ENCODE data around the gene TRIM2.
"Not testable (repeated sequence)": the region's sequence is repeated elsewhere in the genome, so short reads cannot be mapped to it uniquely, and the experiment has no call there.

The TRIM2 gene

GRCh38 chr4:153161226-153161963, 42.8 kb upstream of the TRIM2 start:
- TF ChIP-seq CTCF (IDR thresholded peaks at IDR 0.05; ENCODE audit: low read depth, low read length) = no peak
- no peak for DNase-seq (ENCODE audit: low read depth in 2 of 2)
- H3K4me3 ChIP-seq (replicated peaks in 1 of 2; ENCODE audit: low read depth in 2 of 2, low read length in 2 of 2) = no peak overlapping the region

- DNase-seq (ENCODE audit: low read depth in 2 of 2); H3K4me3 ChIP-seq (replicated peaks in 1 of 2; ENCODE audit: low read depth in 2 of 2, low read length in 2 of 2): not testable (repeated sequence)
Measured at GRCh38 chr4:153165236-153165635, 39.0 kb upstream of the TRIM2 start.

GRCh38 chr4:153166716-153167501, 37.3 kb upstream of the TRIM2 start:
- no peak for TF ChIP-seq CTCF (IDR thresholded peaks at IDR 0.05; ENCODE audit: low read depth, low read length)
- H3K4me3 ChIP-seq (replicated peaks in 1 of 2; ENCODE audit: low read depth in 2 of 2, low read length in 2 of 2) = no peak overlapping the region
- peak; percentile 61 to 70 for DNase-seq (ENCODE audit: low read depth in 2 of 2)

GRCh38 chr4:153169776-153170175, 34.5 kb upstream of the TRIM2 start:
- no peak for TF ChIP-seq CTCF (IDR thresholded peaks at IDR 0.05; ENCODE audit: low read depth, low read length)
- DNase-seq (ENCODE audit: low read depth in 2 of 2) = no peak
- H3K4me3 ChIP-seq (replicated peaks in 1 of 2; ENCODE audit: low read depth in 2 of 2, low read length in 2 of 2) = no peak overlapping the region

GRCh38 chr4:153170407-153170806, 33.8 kb upstream of the TRIM2 start:
- no peak for TF ChIP-seq CTCF (IDR thresholded peaks at IDR 0.05; ENCODE audit: low read depth, low read length)
- no peak for DNase-seq (ENCODE audit: low read depth in 2 of 2)
- H3K4me3 ChIP-seq (replicated peaks in 1 of 2; ENCODE audit: low read depth in 2 of 2, low read length in 2 of 2) = no peak overlapping the region

GRCh38 chr4:153174821-153175567, 29.2 kb upstream of the TRIM2 start:
- no peak overlapping the region for H3K4me3 ChIP-seq (replicated peaks in 1 of 2; ENCODE audit: low read depth in 2 of 2, low read length in 2 of 2)
- DNase-seq (ENCODE audit: low read depth in 2 of 2) = no peak
- TF ChIP-seq CTCF (IDR thresholded peaks at IDR 0.05; ENCODE audit: low read depth, low read length) = no peak

- no peak for TF ChIP-seq CTCF (IDR thresholded peaks at IDR 0.05; ENCODE audit: low read depth, low read length)
- no peak for DNase-seq (ENCODE audit: low read depth in 2 of 2)
- H3K4me3 ChIP-seq (replicated peaks in 1 of 2; ENCODE audit: low read depth in 2 of 2, low read length in 2 of 2) = no peak overlapping the region
Measured at GRCh38 chr4:153176938-153177337, 27.3 kb upstream of the TRIM2 start.

Data from cardiac fibroblast (primary cell).